Activated CD4-positive, alpha-beta T cell treated with anti-CD3 and anti-CD28 coated beads for 4 hours (primary cell): Measurements from ENCODE around the gene SNTG2.
A peak's percentile ranks its signal among the peaks of the same experiment; 100 is the strongest.
"Not testable (repeated sequence)": the region's sequence is repeated elsewhere in the genome, so short reads cannot be mapped to it uniquely, and the experiment has no call there.

Experiments
- DNase-seq, 2 donors: peaks; one replicate each; pipeline ENCODE4 v3.0.0-alpha.2; 2020

Gene SNTG2

DNA sequence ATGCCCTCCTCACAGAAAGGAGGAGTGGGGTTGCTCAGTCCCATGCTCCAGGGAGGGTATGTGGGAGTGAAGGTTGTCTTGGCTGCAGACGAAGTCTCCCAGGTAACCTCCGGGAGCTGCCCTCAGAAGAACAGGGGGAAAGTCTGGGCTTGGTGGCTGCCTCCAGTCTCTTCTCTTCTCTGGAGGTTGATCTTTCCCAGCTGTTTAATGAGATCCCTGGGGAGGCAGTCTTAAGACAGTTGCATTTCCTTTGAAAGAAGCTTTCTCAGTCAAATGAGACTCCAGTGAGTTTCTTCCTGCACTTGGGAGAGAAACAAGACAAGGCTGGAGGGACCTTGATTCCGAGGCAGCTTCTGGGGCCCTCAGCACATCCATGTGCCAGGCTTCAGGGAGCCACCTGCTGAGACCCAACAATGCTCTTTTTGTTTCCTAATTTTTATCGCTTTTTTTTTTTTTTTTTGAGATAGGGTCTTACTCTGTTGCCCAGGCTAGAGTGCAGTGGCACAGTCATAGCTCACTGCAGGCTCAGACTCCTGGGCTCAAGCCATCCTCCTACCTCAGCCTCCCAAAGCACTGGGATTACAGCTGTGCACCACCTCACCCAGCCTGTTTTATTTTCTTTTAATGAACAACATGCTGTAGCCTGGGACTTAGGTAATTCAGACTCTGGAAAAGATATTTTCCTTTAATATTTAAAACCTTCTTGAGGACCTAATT lies 390.9 kb downstream of the SNTG2 start:
- no peak for DNase-seq

- no peak for DNase-seq
Observed at GRCh38 chr2:1348789-1349188, 398.1 kb downstream of the SNTG2 start.

DNA sequence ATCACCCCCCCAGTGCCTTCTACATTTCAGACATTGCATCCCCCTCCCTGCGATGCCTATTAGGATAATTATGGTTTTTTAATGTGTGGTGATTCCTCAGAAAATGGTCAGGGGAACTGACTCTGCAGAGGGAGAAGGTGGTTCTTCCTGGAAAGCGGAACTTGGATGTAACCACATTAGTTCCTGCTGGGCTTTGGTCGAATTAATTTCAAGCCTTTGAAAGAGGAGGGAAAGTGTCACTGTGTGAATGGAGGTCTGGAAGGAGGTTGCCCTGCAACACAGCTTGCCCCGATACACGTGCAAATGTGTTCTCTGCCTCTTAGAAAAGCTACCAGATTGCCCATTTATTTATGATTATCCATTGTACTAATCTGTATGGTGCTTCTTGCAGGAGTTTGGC lies 399.5 kb downstream of the SNTG2 start:
- no peak for DNase-seq

- DNase-seq, result no peak
Observed at GRCh38 chr2:1353124-1353523, 402.5 kb downstream of the SNTG2 start.

DNA sequence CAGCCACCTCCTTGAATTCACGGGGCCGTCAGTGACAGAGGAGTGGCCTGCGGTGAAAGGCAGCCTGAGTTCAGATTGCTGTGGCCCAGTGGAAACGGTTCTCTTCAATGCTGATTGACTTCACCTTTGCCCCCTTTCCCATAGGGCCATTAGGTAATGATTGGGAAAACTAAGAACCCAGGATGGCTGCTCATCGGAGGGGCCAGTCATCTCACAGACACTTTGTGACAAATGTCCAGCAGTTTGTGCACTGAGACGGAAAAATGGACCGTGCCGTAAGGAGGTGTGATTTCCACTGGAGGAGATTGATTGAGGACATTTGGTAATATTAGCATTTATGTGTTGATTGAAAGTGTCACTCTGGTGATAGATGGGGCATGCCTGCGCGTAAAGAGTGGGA lies 402.9 kb downstream of the SNTG2 start:
- DNase-seq, result no peak

GRCh38 chr2:1360144-1360543 lies 409.5 kb downstream of the SNTG2 start:
- DNase-seq, result no peak

DNA sequence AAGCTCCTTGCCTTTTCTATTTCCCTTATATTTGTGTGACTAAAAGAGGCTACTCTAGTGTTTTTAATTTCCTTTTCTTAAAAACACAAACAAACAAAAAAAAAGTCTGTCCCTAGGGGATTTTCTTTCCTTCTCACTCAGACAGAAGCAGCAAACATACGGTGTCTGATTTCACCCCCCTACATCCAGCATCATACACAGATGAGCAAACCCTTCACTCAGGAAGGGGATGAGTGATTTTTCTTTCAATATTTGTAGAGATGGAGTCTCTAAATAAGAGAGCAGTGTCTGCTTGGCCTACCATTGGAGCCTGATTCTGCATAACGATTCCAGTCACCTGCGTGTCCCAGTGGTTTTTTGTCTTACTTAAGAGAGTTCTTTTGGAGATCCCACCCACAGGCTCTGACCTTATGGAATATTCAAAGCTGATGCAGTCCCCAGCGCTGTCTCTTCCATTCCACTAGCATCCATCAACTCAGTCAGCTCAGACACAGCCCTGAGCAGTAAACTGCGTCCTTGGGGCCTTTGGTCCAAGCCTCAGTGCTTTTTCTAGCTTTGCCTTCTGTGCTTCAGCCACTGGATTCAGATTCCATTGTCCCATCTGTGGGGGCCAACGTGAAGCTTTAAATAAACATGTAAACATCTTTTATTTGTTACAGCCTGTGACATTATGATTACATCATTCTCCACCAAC lies 410.1 kb downstream of the SNTG2 start:
- no peak for DNase-seq

GRCh38 chr2:1363367-1363766 lies 412.7 kb downstream of the SNTG2 start:
- no peak for DNase-seq

DNA sequence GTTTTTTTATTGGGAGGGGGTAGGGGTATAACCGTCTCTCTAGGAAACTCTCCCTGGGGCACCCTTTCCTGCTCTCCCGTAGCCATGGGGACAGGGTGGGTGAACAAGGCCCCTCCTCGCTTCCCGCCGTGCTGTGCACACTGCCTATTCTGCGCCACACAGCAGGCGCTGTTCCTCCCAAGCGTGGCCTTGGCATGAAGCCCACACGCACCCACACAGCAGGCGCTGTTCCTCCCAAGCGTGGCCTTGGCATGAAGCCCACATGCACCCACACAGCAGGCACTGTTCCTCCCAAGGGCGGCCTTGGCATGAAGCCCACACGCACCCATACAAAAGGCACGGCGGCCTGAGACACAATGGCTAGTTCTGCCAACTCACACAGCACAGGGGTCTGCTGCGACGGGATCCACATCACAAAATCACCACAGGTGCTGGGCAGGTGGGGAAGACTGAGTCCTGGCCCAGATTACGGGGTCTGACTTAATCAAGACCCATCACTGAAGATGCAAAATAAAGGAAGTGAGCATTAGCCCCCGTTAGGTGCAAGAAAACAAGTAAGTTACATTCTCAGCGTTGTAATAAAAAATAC lies 416.0 kb downstream of the SNTG2 start:
- peak in 1 of 2 donors; percentile 10 for DNase-seq

DNA sequence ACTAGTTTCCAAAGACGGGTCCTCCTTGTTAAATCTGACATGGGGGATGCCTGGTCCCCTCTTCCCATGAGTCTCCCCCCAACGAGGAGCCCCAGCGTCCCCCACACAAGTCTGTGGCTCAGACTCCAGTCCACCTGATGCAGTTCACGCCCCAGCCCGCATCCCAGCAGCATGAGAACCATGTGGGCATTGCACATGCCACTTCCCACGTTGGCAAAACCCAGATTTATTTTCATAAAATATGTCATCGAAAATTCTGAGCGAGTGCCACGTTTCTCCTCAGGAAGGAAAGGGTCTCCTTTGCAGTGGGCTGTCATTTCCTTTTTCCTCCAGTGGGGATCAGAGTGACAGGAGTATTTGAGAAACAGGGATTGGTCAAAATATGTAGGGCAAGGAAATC lies 417.0 kb downstream of the SNTG2 start:
- no peak for DNase-seq

DNA sequence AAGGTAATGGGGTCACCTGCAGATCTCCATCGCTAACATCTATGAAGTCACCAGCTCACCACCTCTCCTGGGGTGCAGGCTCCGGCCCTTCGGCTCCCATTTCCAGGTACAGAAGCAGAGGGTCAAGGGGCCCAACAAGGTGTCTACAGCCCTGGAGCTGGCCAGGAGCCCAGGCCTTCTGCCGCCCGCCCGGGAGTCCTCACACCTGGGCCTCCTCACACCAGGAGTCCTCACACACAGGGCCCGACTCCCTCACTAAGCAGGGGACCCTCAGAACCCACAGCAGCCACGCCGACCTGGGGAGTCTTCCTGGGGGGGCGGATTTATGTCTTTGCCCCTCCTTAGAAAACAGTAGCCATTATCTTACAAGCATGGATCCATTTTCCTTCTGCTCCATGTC lies 419.3 kb downstream of the SNTG2 start:
- no peak for DNase-seq

GRCh38 chr2:1370461-1370860 lies 419.8 kb downstream of the SNTG2 start:
- no peak for DNase-seq

DNA sequence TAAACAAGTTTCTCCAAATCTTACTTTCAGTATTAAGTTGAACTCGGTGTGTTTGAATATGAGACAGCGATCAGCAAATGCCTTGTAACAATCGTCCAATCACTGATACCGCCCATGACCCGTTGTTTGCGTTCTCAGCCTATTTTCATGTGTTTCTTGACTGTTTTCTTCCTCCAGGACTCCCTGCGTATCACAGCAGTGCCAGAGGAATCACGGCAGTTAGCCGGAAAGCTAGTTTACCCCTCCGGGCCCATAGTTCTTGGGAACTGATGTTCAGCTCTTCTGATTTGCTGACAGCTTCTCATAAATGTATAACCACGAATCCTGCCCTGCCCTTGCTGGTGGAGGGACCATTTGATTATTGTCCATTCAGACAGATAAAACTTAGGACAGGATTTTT lies 420.4 kb downstream of the SNTG2 start:
- no peak for DNase-seq

GRCh38 chr2:1373830-1374229 lies 423.2 kb downstream of the SNTG2 start:
- no peak for DNase-seq

DNA sequence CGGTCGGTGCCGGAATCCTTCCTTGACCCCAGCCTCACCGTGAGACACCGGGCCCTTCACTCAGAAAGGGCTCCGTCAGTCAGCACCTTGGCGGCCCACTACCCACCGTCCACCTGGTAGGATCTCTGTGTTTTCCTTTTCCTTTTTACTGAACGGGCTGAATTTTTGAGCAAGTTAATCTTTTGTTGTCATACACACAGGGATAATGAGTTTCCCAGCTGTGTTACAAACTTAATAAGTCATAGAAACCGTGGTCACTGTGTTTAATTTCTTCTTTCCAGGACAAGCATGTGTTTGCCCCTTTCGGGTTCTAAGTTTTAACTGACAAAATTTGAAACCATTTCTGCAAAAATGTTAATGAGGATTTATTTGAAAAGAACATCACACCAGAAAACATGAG lies 423.6 kb downstream of the SNTG2 start:
- no peak for DNase-seq

DNA sequence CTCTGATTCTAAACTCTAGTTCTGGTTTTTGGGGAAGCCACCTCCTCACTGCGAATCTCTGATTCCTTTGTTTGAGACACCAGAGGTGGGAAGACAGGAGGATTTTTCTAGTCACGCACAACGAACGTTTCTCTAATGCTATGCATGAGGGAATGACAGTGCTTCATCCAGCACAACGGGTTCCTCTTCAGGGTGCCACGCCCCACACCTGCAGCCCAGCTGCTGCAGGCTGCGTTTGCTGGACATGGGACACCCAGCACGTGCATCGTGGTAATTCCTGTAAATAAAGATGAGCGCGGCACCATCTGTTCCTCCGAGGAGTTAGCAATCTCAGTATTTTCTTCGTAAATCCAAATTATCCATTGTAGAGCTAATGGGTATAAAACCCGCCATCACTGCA lies 425.1 kb downstream of the SNTG2 start:
- DNase-seq, result no peak

DNA sequence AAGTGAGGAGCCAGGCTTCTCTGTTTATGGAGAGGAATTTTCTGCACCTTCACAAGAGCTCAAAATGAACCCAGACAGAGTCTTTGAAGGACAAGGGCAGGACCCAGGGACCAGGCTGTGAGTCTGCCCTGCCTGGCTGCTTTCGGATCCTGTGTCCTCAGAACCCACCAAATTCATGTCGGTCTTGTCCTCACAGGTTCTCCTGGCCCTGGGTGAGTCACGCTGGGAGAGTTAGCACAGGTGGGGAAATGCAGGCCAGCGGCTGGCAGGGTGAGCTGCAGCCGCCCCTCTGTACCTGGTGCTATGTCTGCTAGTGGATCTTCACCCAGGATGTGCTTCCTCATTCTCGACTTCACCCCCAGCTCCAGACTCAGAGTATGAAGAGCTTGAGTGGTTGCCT lies 426.8 kb downstream of the SNTG2 start:
- DNase-seq, result no peak

DNA sequence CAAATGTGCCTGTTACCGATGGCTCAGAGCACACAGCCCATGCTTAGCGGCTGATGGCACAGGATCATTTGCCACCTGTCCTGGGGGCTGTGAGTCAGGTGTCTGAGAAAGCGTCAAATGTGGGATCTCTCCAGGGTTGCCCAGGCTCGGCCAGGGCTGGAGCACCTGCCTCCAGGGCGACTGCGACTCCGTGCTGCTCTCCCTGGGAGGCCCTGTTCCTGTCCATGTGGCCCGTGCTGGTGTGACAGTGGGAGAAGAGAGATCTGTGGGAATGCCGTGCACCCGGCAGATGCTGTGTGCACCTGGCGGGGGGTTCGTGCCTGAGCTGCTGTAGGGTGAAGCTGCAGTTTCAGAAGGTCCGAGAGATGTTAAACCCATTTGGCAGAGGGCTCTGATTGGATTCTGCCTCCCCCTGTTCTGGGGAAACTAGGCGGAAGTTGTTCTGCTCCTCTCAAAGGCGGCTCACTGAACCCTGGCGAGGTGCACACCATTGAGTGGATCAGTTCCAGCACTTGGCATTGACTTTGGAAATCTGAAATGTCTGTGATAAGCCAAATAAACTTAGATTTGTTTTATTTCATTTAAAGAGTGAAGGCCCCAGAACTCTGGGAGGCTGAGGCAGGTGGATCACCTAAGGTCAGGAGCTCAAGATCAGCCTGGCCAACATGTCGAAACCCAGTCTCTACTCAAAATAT lies 428.0 kb downstream of the SNTG2 start:
- DNase-seq, result no peak

DNA sequence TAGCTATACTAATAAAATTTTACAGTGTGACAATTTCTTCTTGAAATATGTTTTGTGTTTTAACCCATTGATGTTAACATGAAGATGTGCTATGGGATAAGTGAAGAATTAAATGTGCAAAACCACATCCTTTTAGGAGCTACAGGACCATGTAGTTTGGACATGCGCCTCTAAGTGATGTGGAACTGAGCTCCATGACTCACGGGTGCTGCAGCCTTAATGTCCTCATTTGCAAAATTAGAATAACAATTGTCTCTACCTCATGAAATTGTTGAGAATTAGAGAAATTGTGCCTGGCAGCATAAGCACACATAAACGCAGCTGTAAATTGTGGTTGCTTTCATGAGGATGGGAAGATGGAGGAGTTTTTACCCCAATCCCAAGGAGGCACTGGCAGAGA lies 431.0 kb downstream of the SNTG2 start:
- no peak for DNase-seq

- DNase-seq, result not testable (repeated sequence)
Observed at GRCh38 chr2:1387954-1388725, 437.5 kb downstream of the SNTG2 start.

GRCh38 chr2:1390118-1390517 lies 439.5 kb downstream of the SNTG2 start:
- not testable (repeated sequence) for DNase-seq

DNA sequence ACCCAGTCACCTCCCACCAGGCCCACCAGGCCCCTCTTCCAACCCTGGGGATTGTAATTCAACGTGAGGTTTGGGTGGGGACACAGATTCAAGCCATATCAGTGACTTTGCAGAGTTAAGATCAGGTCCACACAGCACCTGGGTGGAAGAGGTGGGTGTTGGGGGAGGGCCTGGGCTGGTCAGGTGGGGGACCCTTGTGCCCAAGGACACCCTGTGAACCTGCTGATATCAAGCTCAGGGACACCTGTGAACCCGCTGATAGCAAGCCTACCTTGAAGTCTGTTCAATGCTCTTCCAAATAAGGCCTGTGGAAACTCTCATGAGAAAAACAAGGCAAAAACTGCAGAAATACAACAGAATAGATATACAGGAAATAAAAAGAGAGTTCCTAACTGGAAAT lies 442.7 kb downstream of the SNTG2 start:
- no peak for DNase-seq
